GM19240 (cell line): Measurements from ENCODE around the gene ERP27.

ENCODE experiments used
- DNase-seq: peaks from one replicate; pipeline ENCODE4 v3.0.0; 2011; ENCODE audit warnings: low spot score; ENCODE audit not compliant: insufficient read length

ERP27 gene

DNA sequence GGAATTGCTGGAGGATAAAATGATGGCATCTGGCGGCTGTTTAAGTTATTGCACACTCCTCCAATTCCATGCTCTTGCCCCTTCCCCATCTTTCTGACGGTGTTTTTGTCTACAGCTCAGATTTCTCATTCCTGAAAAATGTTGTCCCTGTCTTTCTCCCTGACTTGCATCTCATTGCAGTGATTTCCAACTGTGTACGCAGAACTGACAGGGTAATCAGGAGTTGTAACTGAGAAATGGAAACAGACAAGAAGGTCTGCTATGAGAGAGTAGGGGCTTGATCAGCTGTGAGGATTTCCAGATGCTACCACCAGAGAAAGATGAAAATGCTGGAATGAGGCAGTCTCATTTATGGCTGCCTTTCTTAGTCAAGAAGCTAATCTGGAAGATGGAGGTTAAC is 1.3 kb downstream of the ERP27 start:
- no peak for DNase-seq

GRCh38 chr12:14936224-14936861 is 2.0 kb downstream of the ERP27 start:
- DNase-seq = no peak

DNA sequence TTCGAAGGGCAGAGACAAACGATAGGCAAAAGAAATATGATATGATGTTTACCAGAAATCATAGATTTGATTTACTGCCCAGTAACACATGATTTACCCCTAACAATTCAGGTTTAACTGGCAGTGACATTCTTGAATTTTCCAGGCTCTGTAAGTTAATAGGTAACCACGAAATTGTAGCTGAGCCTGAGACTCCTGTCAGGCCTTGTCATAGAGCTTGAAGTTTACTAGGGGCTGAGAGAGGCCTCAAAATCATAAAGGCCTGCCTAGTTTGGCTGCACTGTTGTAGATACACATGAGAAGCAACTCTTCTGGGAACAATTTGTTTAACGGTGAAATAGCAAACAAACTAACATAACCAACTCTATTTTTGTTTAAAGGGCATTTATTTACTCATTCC is 3.3 kb downstream of the ERP27 start:
- no peak for DNase-seq

DNA sequence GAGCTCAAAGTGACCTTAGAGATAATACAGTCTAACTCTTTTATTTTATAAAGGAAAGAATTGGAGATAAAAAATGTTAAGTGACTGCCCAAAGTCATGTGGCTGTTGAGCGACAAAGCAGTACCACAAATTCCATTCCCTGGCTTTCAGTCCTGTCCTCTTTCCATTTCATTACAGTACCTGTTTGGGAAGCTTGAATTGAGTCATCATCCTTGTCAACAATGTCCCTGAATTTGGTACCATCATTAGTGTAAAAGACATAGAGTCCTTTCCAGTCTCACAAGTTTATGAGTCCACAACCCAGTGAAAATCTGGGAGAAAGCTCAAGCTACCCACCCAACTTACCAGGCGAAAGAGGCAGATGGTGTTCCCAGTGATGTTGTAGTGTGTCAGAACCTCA is 3.8 kb downstream of the ERP27 start:
- no peak for DNase-seq

GRCh38 chr12:14931791-14932560 is 6.4 kb downstream of the ERP27 start:
- no peak for DNase-seq

- no peak for DNase-seq
These were observed 7.0 kb downstream of the ERP27 start for GRCh38 chr12:14931359-14931758.

DNA sequence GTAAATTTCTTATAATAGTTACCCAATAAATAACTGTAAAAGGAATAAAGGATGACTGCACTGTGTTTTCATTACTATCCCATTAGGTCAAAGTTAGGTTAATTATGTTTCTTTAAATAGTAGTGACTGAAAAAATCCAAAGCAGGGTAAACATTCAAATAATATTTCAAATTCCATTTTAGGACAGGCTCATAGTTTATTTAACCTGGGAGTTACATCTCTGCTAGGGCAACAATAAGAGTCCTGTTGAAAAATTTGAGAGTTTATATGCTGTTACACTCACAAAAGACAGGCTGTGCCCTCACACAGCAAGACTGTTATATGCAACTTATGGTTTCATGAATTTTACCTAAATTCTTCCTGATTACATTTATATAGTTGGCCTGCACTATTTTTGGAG is 8.0 kb downstream of the ERP27 start:
- no peak for DNase-seq

DNA sequence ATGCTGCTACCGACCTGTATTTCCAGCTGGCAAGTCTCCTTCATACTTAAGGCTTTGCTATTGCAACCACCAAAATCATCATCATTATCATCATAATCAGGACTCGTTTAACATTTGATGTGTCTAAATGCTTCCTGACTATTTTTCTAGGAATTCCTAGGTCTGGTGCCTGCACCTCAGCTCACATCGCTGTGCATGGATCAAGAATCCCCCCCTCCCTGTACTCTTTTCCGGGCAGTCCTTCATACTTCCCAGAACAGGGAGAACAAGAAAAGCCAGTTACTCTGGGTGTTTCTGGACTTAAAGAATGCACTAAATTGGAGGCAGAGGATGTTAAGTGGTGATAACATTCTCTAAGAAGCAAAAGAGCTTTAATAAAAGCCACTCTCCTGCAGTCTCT is 9.4 kb downstream of the ERP27 start:
- DNase-seq = no peak

- no peak for DNase-seq
These were observed 11.1 kb downstream of the ERP27 start for GRCh38 chr12:14927267-14927666.

GRCh38 chr12:14924541-14924940 is 13.8 kb downstream of the ERP27 start:
- DNase-seq = no peak

GRCh38 chr12:14923944-14924343 is 14.4 kb downstream of the ERP27 start:
- DNase-seq = no peak

DNA sequence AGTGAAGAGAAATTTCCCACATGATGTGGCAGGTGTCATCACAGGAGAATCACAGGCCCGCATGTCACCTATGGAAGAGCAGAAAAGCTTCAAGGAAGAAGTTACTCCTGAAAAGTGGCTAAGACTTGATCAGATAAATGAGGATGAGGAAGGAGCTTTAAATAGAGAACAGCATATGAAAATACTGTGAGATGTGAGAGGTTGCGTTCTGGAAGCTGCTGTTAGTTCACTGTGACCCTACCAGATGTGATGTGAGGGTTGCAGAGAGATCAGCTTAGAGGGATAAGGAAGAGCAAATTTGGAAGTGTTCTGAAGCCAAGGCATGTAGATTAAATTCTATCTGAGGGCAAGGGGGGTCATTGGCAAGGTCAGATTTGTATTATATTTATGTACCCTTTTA is 17.1 kb downstream of the ERP27 start:
- no peak for DNase-seq

- DNase-seq = no peak
These were observed 17.7 kb downstream of the ERP27 start for GRCh38 chr12:14920475-14921126.

DNA sequence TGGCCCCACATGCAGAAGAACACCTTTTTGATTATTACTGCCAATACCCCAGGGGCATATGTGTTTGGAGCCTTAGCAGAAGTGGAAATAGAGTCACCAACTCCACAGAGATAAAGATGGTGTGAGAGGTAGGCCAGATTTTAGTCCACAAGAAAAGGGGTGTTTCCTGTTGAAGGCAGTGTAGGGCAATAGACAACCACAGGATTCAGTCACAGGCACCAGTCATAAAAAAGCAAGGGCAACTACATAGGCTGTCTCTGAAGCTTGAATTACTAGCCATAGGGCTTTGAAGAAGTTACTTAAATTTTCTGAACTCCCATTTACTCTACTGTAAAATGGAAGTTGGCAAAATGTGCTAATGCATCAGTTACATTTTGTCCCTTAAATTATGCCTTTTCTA is 18.9 kb downstream of the ERP27 start:
- DNase-seq = no peak

DNA sequence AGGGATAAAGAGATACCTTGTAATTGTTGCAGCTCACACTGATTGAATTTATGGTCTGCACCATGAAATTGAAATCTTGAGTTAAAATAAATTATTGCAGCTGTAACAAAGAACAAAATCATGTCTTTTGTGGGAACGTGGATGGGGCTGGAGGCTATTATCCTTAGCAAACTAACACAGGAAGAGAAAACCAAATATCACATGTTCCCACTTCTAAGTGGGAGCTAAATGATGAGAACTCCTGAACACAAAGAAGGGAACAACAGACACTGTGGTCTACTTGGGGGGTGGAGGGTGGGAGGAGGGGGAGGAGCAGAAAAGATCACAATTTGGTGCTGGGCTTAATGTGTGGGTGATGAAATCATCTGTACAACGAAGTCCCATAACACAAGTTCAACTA is 22.6 kb downstream of the ERP27 start:
- no peak for DNase-seq

GRCh38 chr12:14913381-14913781 is 25.0 kb downstream of the ERP27 start:
- DNase-seq = no peak

DNA sequence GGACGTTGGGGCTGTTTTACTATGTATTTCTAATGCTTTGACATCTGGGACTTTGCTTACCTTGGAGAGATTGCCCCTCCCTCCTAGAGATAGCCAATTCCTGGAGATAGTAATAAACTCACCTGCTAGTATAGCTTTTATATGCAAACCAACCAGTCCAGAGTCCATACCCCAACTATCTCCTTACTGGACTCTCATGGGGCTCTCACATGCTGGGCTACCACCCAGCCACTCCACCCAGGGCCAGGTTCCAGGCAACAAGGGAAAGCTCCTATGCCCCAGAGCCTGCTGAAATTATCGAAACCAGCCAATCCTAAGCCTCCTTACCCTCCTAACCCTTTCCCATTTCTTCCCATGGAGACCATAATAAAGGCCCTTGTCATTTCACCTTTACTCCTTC is 27.2 kb downstream of the ERP27 start:
- DNase-seq = no peak

- DNase-seq = no peak
These were observed 28.0 kb downstream of the ERP27 start for GRCh38 chr12:14910090-14910915.

DNA sequence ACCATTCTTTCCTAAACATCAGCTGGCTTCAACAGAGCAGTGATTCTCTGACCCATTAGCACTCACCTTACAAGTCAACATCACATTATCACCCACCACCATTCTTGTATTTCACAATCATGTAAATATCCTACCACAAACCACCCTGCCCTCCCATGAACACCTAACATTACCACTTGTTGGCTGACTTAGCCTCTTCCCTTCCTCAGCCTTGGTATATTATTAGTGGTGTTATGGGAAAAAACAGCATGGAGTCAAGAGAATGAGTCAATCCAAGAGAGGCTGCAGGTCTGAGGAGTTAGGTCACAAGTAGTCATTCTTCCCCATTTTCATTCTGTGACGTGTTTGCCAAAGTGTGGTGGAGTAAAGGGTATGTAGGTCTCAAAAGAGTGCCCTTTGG is 30.4 kb downstream of the ERP27 start:
- DNase-seq = no peak

GRCh38 chr12:14906114-14906513 is 32.2 kb downstream of the ERP27 start:
- no peak for DNase-seq

DNA sequence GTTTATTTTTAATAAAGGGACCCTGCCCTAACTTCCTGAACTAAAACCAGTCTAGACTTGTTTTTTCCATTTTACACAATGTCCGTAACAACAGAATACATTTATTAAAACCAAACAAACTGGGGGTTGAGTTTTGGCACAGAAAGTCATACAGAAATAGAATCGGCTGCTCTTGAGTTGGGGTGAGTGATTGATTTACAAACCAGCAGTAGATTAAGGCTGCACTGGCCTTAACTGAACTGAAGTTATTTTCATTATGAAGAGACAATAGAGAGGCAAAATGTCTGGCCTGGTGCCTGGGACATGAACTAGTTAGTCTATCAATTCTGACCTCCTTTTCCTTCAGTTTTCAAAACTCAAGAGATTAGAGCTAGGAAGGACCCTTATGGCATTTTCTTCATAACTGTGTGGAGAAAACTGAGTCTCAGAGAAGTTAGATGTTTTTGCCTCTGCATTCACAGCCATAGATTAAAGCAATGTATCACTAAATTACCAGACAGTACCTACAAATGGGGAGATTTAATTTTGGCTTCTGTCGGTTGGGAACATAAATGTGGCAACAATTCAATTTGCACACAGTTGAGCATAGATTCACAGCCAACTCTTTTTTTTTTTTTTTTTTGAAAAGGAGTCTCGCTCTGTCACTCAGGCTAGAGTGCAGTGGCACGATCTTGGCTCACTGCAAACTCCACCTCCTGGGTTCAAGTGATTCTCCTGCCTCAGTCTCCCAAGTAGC is 32.9 kb downstream of the ERP27 start:
- DNase-seq = no peak
